Keratinocyte (primary cell): ENCODE data around the gene PHLPP1. TPM values are rescaled to one million over a fixed set of nuclear protein-coding genes. Genes with fewer than 3 reads are reported as not detected.

Experiments
- DNase-seq: peaks from one replicate; pipeline ENCODE4 v3.0.0-alpha.2; 2011; ENCODE audit warnings: low read depth, missing footprints, low spot score
- FAIRE-seq: peaks from 2 replicates; lab custom pipeline; 2011; peaks lifted over from hg19 to GRCh38; lab: Jason Lieb, UNC
- H2AFZ ChIP-seq: 2 replicates; pipeline ENCODE4 v1.6.0; 2012; ENCODE audit warnings: low read length, control low read depth, inconsistent platforms; ENCODE audit not compliant: control insufficient read depth
- H3K27ac ChIP-seq: 2 replicates; pipeline ENCODE4 v1.5.1; 2011; ENCODE audit warnings: low read length; ENCODE audit not compliant: control insufficient read depth, insufficient read depth
- H3K27me3 ChIP-seq: 3 replicates; pipeline ENCODE4 v1.6.0; 2011; ENCODE audit warnings: low read length; ENCODE audit not compliant: control insufficient read depth, insufficient read depth; ENCODE audit errors: extremely low read depth
- H3K36me3 ChIP-seq, 2 experiments: 2 replicates in 1 of 2; 3 replicates in 1 of 2; pipeline ENCODE4 v1.5.1; 2011; ENCODE audit warnings: low read length in 2 of 2, mild to moderate bottlenecking in 1 of 2; ENCODE audit not compliant: control insufficient read depth in 2 of 2, insufficient read depth in 2 of 2; ENCODE audit errors: extremely low read depth in 1 of 2
- H3K4me1 ChIP-seq: 3 replicates; pipeline ENCODE4 v1.5.1; 2011; ENCODE audit warnings: low read length; ENCODE audit not compliant: control insufficient read depth, insufficient read depth; ENCODE audit errors: extremely low read depth
- H3K4me2 ChIP-seq: 3 replicates; pipeline ENCODE4 v1.6.0; 2011; ENCODE audit warnings: low read depth, low read length; ENCODE audit not compliant: control insufficient read depth, insufficient read depth; ENCODE audit errors: extremely low read depth
- H3K4me3 ChIP-seq, 3 experiments: fragments of 200-600 bp in 1 of 3; sonication (generic) in 1 of 3; 2 replicates in 2 of 3; 3 replicates in 1 of 3; pipeline ENCODE4 v1.5.1; 2011 to 2016; ENCODE audit warnings: low read length in 3 of 3, mild to moderate bottlenecking in 3 of 3, control low read depth in 2 of 3, inconsistent platforms in 1 of 3, low read depth in 1 of 3, mixed read lengths in 1 of 3, mixed run types in 1 of 3, moderate library complexity in 1 of 3; ENCODE audit not compliant: control insufficient read depth in 2 of 3, insufficient read depth in 2 of 3; ENCODE audit errors: extremely low read depth in 1 of 3
- H3K79me2 ChIP-seq: 2 replicates; pipeline ENCODE4 v1.6.0; 2012; ENCODE audit warnings: low read length; ENCODE audit not compliant: control insufficient read depth, insufficient read depth
- H3K9ac ChIP-seq: 3 replicates; pipeline ENCODE4 v1.6.0; 2011; ENCODE audit warnings: low read length; ENCODE audit not compliant: control insufficient read depth, insufficient read depth; ENCODE audit errors: extremely low read depth
- H3K9me1 ChIP-seq: 3 replicates; pipeline ENCODE4 v1.6.0; 2011; ENCODE audit warnings: low read length; ENCODE audit not compliant: control insufficient read depth, insufficient read depth; ENCODE audit errors: extremely low read depth
- H3K9me3 ChIP-seq: 2 replicates; pipeline ENCODE4 v1.5.1; 2012; ENCODE audit warnings: low read depth, low read length; ENCODE audit not compliant: control insufficient read depth
- H4K20me1 ChIP-seq: 3 replicates; pipeline ENCODE4 v1.6.0; 2011; ENCODE audit warnings: low read length; ENCODE audit not compliant: control insufficient read depth, insufficient read depth; ENCODE audit errors: extremely low read depth
- EZH2 ChIP-seq: IDR thresholded peaks from one replicate; pipeline ENCODE4 v1.6.1; 2012; ENCODE audit warnings: inconsistent platforms, mild to moderate bottlenecking, low read length, moderate library complexity
- dilution Hi-C: fragments of 300-500 bp; cut with MboI; formaldehyde crosslinking; loops from one replicate; pipeline ENCODE4 v1.7.0; 2020; ENCODE audit warnings: low sequenced_read_pairs; ENCODE audit not compliant: extremely low pct_ligation_motif_present
- polyA plus RNA-seq, 5 experiments: library from polyadenylated mRNA; depleted of rRNA in 3 of 5; stranded (reverse) in 3 of 5; stranded (forward) in 1 of 5; unstranded in 1 of 5; fragments of >200 nt; gene quantifications; 1 replicate in 1 of 5; 2 replicates in 3 of 5; 3 replicates in 1 of 5; pipeline versions ENCODE4 v1.2.1 to v1.2.3, GENCODE V29; 2011 to 2012; ENCODE audit warnings: missing spikeins in 2 of 5, low read depth in 1 of 5, low replicate concordance in 1 of 5
- TF ChIP-seq, protein P1 (sequence below), 3 experiments: IDR thresholded peaks in 1 of 3; conservative IDR thresholded peaks in 1 of 3; optimal IDR thresholded peaks in 1 of 3; 2 replicates in 2 of 3; 3 replicates in 1 of 3; pipeline versions ENCODE3 to v1.5.1; 2011; ENCODE audit warnings: low read length in 3 of 3, mild to moderate bottlenecking in 3 of 3, moderate library complexity in 2 of 3, control low read depth in 1 of 3, inconsistent platforms in 1 of 3; ENCODE audit not compliant: insufficient read depth in 2 of 3; ENCODE audit errors: extremely low read depth in 1 of 3

Gene PHLPP1
- polyA plus RNA-seq, 1 donor (not counting 4 experiments of a cell fraction or from before 2014, with no cell fraction given): 8.4 TPM

DNA sequence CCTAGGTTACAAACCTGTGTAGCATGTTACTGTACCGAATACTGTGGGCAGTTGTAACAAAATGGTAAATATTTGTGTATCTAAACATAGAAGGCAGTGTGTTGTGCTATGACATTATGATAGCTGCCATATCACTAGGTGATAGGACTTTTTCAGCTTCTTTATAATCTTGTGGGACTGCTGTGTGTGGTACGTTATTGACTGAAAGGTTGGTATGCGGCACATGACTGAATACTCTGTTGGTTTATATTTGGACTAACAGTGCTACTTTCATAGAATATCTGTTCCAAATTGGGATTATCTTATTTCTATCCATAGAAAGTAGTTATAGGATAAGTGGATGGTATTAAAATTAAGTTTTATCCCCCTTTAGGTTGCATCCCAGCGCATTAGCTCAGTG lies 144.7 kb downstream of the PHLPP1 start:
- DNase-seq (no peak), FAIRE-seq (no peak)
- TF ChIP-seq, protein P1, sequence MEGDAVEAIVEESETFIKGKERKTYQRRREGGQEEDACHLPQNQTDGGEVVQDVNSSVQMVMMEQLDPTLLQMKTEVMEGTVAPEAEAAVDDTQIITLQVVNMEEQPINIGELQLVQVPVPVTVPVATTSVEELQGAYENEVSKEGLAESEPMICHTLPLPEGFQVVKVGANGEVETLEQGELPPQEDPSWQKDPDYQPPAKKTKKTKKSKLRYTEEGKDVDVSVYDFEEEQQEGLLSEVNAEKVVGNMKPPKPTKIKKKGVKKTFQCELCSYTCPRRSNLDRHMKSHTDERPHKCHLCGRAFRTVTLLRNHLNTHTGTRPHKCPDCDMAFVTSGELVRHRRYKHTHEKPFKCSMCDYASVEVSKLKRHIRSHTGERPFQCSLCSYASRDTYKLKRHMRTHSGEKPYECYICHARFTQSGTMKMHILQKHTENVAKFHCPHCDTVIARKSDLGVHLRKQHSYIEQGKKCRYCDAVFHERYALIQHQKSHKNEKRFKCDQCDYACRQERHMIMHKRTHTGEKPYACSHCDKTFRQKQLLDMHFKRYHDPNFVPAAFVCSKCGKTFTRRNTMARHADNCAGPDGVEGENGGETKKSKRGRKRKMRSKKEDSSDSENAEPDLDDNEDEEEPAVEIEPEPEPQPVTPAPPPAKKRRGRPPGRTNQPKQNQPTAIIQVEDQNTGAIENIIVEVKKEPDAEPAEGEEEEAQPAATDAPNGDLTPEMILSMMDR (optimal IDR thresholded peaks at IDR 0.05 in 1 of 3, IDR thresholded peaks at IDR 0.05 in 1 of 3, conservative IDR thresholded peaks at IDR 0.05 in 1 of 3; ENCODE audit: extremely low read depth in 1 of 3, insufficient read depth in 2 of 3, low read length in 3 of 3): no peak
- no peak for TF ChIP-seq EZH2
- Histone ChIP-seq H3K79me2 (no peaks in the 10 kb centered on the region), H3K4me1 (no peaks in the 10 kb centered on the region), H4K20me1 (no peaks in the 10 kb centered on the region), H3K9me3 (no peaks in the 10 kb centered on the region), H3K36me3 (no peaks in the 10 kb centered on the region), H3K27me3 (no peaks in the 10 kb centered on the region), H2AFZ (no peak overlapping the region), H3K4me2 (no peak overlapping the region), H3K4me3 (no peak overlapping the region), H3K9me1 (no peaks in the 10 kb centered on the region), H3K9ac (no peak overlapping the region), H3K27ac (no peak overlapping the region)
- dilution Hi-C loops: no loop called here

DNA sequence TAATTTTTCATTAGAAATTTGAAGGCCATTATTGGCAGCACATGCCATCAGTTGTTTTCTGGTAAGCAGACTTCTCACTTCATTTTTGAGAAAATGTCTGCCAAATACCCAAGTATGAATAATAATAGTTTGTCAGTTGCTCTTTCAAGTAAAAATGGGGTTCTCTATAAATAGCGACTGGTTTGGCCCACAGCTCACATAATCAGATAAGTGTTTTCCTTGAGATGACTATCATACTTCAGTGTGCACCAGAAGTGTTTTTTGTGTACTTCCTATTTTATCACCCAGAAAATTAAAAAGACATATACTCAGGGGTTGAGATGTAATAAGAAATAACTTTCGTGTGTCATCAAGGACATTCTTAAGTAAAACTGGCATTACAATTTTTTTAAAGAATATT lies 147.1 kb downstream of the PHLPP1 start:
- no peak for DNase-seq

More for the DNA sequence above, 147.1 kb downstream of the PHLPP1 start:
- dilution Hi-C loops: no loop called here
- Histone ChIP-seq H3K9ac (no peak overlapping the region), H3K9me1 (no peaks in the 10 kb centered on the region), H3K27me3 (no peaks in the 10 kb centered on the region), H3K27ac (no peak overlapping the region), H3K4me3 (no peak overlapping the region), H3K4me2 (no peak overlapping the region), H3K9me3 (no peaks in the 10 kb centered on the region), H3K79me2 (no peaks in the 10 kb centered on the region), H2AFZ (no peak overlapping the region), H3K36me3 (no peaks in the 10 kb centered on the region), H4K20me1 (no peaks in the 10 kb centered on the region), H3K4me1 (no peaks in the 10 kb centered on the region)
- FAIRE-seq: no peak
- TF ChIP-seq, protein P1 (optimal IDR thresholded peaks at IDR 0.05 in 1 of 3, IDR thresholded peaks at IDR 0.05 in 1 of 3, conservative IDR thresholded peaks at IDR 0.05 in 1 of 3; ENCODE audit: extremely low read depth in 1 of 3, insufficient read depth in 2 of 3, low read length in 3 of 3): no peak
- TF ChIP-seq EZH2: no peak
